ENCODE results near the gene CLPTM1L. TPM values are rescaled to one million over a fixed set of nuclear protein-coding genes. Genes with fewer than 3 reads are reported as not detected.

The CLPTM1L gene
- total and polyA plus RNA-seq, 4 donors = 98.3 to 123 (median 104) TPM

GRCh38 chr5:1273745-1274144 lies 71.2 kb downstream of the CLPTM1L start:
- no peaks in the 10 kb centered on the region for H3K36me3 ChIP-seq (ENCODE audit: control insufficient read depth, insufficient read depth, low read length)

GRCh38 chr5:1272201-1272600 lies 72.7 kb downstream of the CLPTM1L start:
- H3K4me1 ChIP-seq (ENCODE audit: control insufficient read depth, insufficient read depth, low read length) = no peaks in the 10 kb centered on the region
- H3K36me3 ChIP-seq (ENCODE audit: control insufficient read depth, insufficient read depth, low read length) = no peaks in the 10 kb centered on the region
- no peaks in the 10 kb centered on the region for H3K27me3 ChIP-seq (ENCODE audit: control insufficient read depth, insufficient read depth, low read length)
- DNase-seq (ENCODE audit: low read depth in 4 of 6, low spot score in 6 of 6) = no peak
- no peak overlapping the region for H3K27ac ChIP-seq (ENCODE audit: low read depth, low read length)
- no peak overlapping the region for H3K4me3 ChIP-seq (ENCODE audit: low read depth, low read length)
- H3K9me3 ChIP-seq (ENCODE audit: control insufficient read depth, insufficient read depth, low read length) = no peaks in the 10 kb centered on the region
- whole genome bisulfite sequencing (ENCODE audit: insufficient coverage) = 96% methylated on average over 16 of the region's 21 CpGs

More at GRCh38 chr5:1273745-1274144, 71.2 kb downstream of the CLPTM1L start:
- DNase-seq (ENCODE audit: low read depth in 4 of 6, low spot score in 6 of 6) = no peak
- whole genome bisulfite sequencing (ENCODE audit: insufficient coverage) = 94% methylated on average over 15 of the region's 20 CpGs
- Histone ChIP-seq H3K4me1 (ENCODE audit: control insufficient read depth, insufficient read depth, low read length) (no peaks in the 10 kb centered on the region), H3K27me3 (ENCODE audit: control insufficient read depth, insufficient read depth, low read length) (no peaks in the 10 kb centered on the region), H3K4me3 (ENCODE audit: low read depth, low read length) (no peak overlapping the region), H3K27ac (ENCODE audit: low read depth, low read length) (no peak overlapping the region), H3K9me3 (ENCODE audit: control insufficient read depth, insufficient read depth, low read length) (no peaks in the 10 kb centered on the region)

GRCh38 chr5:1270933-1271914 lies 73.7 kb downstream of the CLPTM1L start:
- WGBS (ENCODE audit: insufficient coverage) = 94% methylated on average over 39 of the region's 39 CpGs
- H3K36me3 ChIP-seq (ENCODE audit: control insufficient read depth, insufficient read depth, low read length) = no peaks in the 10 kb centered on the region
- no peak overlapping the region for H3K27ac ChIP-seq (ENCODE audit: low read depth, low read length)
- no peaks in the 10 kb centered on the region for H3K9me3 ChIP-seq (ENCODE audit: control insufficient read depth, insufficient read depth, low read length)
- DNase-seq (ENCODE audit: low read depth in 4 of 6, low spot score in 6 of 6) = no peak
- H3K4me1 ChIP-seq (ENCODE audit: control insufficient read depth, insufficient read depth, low read length) = no peaks in the 10 kb centered on the region
- no peak overlapping the region for H3K4me3 ChIP-seq (ENCODE audit: low read depth, low read length)
- no peaks in the 10 kb centered on the region for H3K27me3 ChIP-seq (ENCODE audit: control insufficient read depth, insufficient read depth, low read length)

- Histone ChIP-seq H3K36me3 (ENCODE audit: control insufficient read depth, insufficient read depth, low read length) (no peaks in the 10 kb centered on the region), H3K9me3 (ENCODE audit: control insufficient read depth, insufficient read depth, low read length) (no peaks in the 10 kb centered on the region), H3K27ac (ENCODE audit: low read depth, low read length) (no peak overlapping the region), H3K4me3 (ENCODE audit: low read depth, low read length) (no peak overlapping the region), H3K27me3 (ENCODE audit: control insufficient read depth, insufficient read depth, low read length) (no peaks in the 10 kb centered on the region), H3K4me1 (ENCODE audit: control insufficient read depth, insufficient read depth, low read length) (no peaks in the 10 kb centered on the region)
- WGBS (ENCODE audit: insufficient coverage) = 94% methylated on average over 22 of the region's 22 CpGs
- DNase-seq (ENCODE audit: low read depth in 4 of 6, low spot score in 6 of 6) = no peak
These were observed 74.5 kb downstream of the CLPTM1L start for GRCh38 chr5:1270426-1270825.

GRCh38 chr5:1268666-1269065 lies 76.2 kb downstream of the CLPTM1L start:
- Histone ChIP-seq H3K36me3 (ENCODE audit: control insufficient read depth, insufficient read depth, low read length) (no peaks in the 10 kb centered on the region), H3K4me3 (ENCODE audit: low read depth, low read length) (no peak overlapping the region), H3K9me3 (ENCODE audit: control insufficient read depth, insufficient read depth, low read length) (no peaks in the 10 kb centered on the region), H3K27ac (ENCODE audit: low read depth, low read length) (no peak overlapping the region), H3K4me1 (ENCODE audit: control insufficient read depth, insufficient read depth, low read length) (no peaks in the 10 kb centered on the region), H3K27me3 (ENCODE audit: control insufficient read depth, insufficient read depth, low read length) (no peaks in the 10 kb centered on the region)
- no peak for DNase-seq (ENCODE audit: low read depth in 4 of 6, low spot score in 6 of 6)
- WGBS (ENCODE audit: insufficient coverage) = 90% methylated on average over 13 of the region's 13 CpGs

- 89% methylated on average over 13 of the region's 13 CpGs for WGBS (ENCODE audit: insufficient coverage)
These were observed 76.8 kb downstream of the CLPTM1L start for GRCh38 chr5:1268056-1268455.

More at GRCh38 chr5:1268056-1268455, 76.8 kb downstream of the CLPTM1L start:
- Histone ChIP-seq H3K9me3 (ENCODE audit: control insufficient read depth, insufficient read depth, low read length) (no peaks in the 10 kb centered on the region), H3K4me3 (ENCODE audit: low read depth, low read length) (no peak overlapping the region), H3K27me3 (ENCODE audit: control insufficient read depth, insufficient read depth, low read length) (no peaks in the 10 kb centered on the region), H3K27ac (ENCODE audit: low read depth, low read length) (no peak overlapping the region), H3K36me3 (ENCODE audit: control insufficient read depth, insufficient read depth, low read length) (no peaks in the 10 kb centered on the region), H3K4me1 (ENCODE audit: control insufficient read depth, insufficient read depth, low read length) (no peaks in the 10 kb centered on the region)
- no peak for DNase-seq (ENCODE audit: low read depth in 4 of 6, low spot score in 6 of 6)

Small RNA genes within 50 kb of the gene (small RNA-seq; reads per million reads assigned to genes)
- not detected for gene MIR4457 (ENCODE audit: low replicate concordance)

Other genes starting within 250 kb of the CLPTM1L start
- gene SLC12A7, start 233.0 kb downstream of the CLPTM1L start, total RNA-seq = 10 to 100 TPM in 1 of 2 donors, 1 to 10 TPM in 1; 8.7 to 13.3 TPM
- 10 to 100 TPM; 19.4 to 21.3 TPM for gene SLC12A7, start 233.0 kb downstream of the CLPTM1L start, polyA plus RNA-seq (ENCODE audit: insufficient read length in 2 of 2)
- gene SLC6A19, start 143.5 kb downstream of the CLPTM1L start, total RNA-seq = under 1 TPM; 0.06 to 0.10 TPM
- under 1 TPM; 0.22 to 0.39 TPM for gene SLC6A19, start 143.5 kb downstream of the CLPTM1L start, polyA plus RNA-seq (ENCODE audit: insufficient read length in 2 of 2)
- not detected for gene SLC6A18, start 119.7 kb downstream of the CLPTM1L start, total RNA-seq
- gene SLC6A18, start 119.7 kb downstream of the CLPTM1L start, polyA plus RNA-seq (ENCODE audit: insufficient read length in 2 of 2) = not detected
- under 1 TPM; 0.10 to 0.50 TPM for gene TERT, start 50.0 kb downstream of the CLPTM1L start, total RNA-seq
- under 1 TPM in 1 of 2 donors, not detected in 1; 0.06 TPM for gene TERT, start 50.0 kb downstream of the CLPTM1L start, polyA plus RNA-seq (ENCODE audit: insufficient read length in 2 of 2)
- 10 to 100 TPM in 1 of 2 donors, 1 to 10 TPM in 1; 1.1 to 12.0 TPM for gene SLC6A3, start 100.3 kb upstream of the CLPTM1L start, total RNA-seq
- 1 to 10 TPM in 1 of 2 donors, under 1 TPM in 1; 0.95 to 1.9 TPM for gene SLC6A3, start 100.3 kb upstream of the CLPTM1L start, polyA plus RNA-seq (ENCODE audit: insufficient read length in 2 of 2)
- 10 to 100 TPM; 54.3 to 83.2 TPM for gene LPCAT1, start 178.9 kb upstream of the CLPTM1L start, total RNA-seq
- gene LPCAT1, start 178.9 kb upstream of the CLPTM1L start, polyA plus RNA-seq (ENCODE audit: insufficient read length in 2 of 2) = 100 to 1,000 TPM; 140 to 144 TPM

Measured in spinal cord (tissue), 10 donors.